ENCODE measurements around the gene POLR3B. TPM values are rescaled to one million over a fixed set of nuclear protein-coding genes. Genes with fewer than 3 reads are reported as not detected.

POLR3B gene
- total RNA-seq, 1 donor, result 18.5 TPM

GRCh38 chr12:106519607-106520021 lies 162.1 kb downstream of the POLR3B start:
- no peak overlapping the region for H3K4me3 ChIP-seq (ENCODE audit: low read depth, low read length)
- DNase-seq (ENCODE audit: low read depth), result peak; percentile 14
- TF ChIP-seq, protein P1, sequence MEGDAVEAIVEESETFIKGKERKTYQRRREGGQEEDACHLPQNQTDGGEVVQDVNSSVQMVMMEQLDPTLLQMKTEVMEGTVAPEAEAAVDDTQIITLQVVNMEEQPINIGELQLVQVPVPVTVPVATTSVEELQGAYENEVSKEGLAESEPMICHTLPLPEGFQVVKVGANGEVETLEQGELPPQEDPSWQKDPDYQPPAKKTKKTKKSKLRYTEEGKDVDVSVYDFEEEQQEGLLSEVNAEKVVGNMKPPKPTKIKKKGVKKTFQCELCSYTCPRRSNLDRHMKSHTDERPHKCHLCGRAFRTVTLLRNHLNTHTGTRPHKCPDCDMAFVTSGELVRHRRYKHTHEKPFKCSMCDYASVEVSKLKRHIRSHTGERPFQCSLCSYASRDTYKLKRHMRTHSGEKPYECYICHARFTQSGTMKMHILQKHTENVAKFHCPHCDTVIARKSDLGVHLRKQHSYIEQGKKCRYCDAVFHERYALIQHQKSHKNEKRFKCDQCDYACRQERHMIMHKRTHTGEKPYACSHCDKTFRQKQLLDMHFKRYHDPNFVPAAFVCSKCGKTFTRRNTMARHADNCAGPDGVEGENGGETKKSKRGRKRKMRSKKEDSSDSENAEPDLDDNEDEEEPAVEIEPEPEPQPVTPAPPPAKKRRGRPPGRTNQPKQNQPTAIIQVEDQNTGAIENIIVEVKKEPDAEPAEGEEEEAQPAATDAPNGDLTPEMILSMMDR (IDR thresholded peaks at IDR 0.05; ENCODE audit: insufficient read depth, low read length), result no peak

- TF ChIP-seq, protein P1 (IDR thresholded peaks at IDR 0.05; ENCODE audit: insufficient read depth, low read length), result no peak
- DNase-seq (ENCODE audit: low read depth), result no peak
- H3K4me3 ChIP-seq (ENCODE audit: low read depth, low read length), result no peak overlapping the region
Observed at GRCh38 chr12:106521901-106522300, 164.4 kb downstream of the POLR3B start.

GRCh38 chr12:106522708-106523107 lies 165.2 kb downstream of the POLR3B start:
- no peak overlapping the region for H3K4me3 ChIP-seq (ENCODE audit: low read depth, low read length)
- TF ChIP-seq, protein P1 (IDR thresholded peaks at IDR 0.05; ENCODE audit: insufficient read depth, low read length), result no peak
- DNase-seq (ENCODE audit: low read depth), result no peak

GRCh38 chr12:106527356-106527755 lies 169.8 kb downstream of the POLR3B start:
- peak; percentile 17 for DNase-seq (ENCODE audit: low read depth)
- TF ChIP-seq, protein P1 (IDR thresholded peaks at IDR 0.05; ENCODE audit: insufficient read depth, low read length), result no peak
- no peak overlapping the region for H3K4me3 ChIP-seq (ENCODE audit: low read depth, low read length)

GRCh38 chr12:106541201-106541600 lies 183.7 kb downstream of the POLR3B start:
- H3K4me3 ChIP-seq (ENCODE audit: low read depth, low read length), result no peak overlapping the region
- TF ChIP-seq, protein P1 (IDR thresholded peaks at IDR 0.05; ENCODE audit: insufficient read depth, low read length), result no peak
- no peak for DNase-seq (ENCODE audit: low read depth)

DNA sequence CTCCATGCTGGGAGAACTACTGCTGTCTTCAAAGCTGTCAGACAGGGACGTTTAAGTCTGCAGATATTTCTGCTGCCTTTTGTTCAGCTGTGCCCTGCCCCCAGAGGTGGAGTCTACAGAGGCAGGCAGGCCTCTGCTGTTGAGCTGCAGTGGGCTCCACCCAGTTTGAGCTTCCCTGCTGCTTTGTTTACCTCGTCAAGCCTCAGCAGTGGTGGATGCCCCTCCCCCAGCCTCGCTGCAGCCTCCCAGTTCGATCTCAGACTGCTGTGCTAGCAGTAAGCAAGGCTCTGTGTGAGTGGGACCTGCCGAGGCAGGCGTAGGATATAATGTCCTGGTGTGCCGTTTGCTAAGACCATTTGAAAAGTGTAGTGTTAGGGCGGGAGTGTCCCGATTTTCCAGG lies 193.9 kb downstream of the POLR3B start:
- H3K4me3 ChIP-seq (ENCODE audit: low read depth, low read length), result no peak overlapping the region
- TF ChIP-seq, protein P1 (IDR thresholded peaks at IDR 0.05; ENCODE audit: insufficient read depth, low read length), result no peak

GRCh38 chr12:106552228-106552627 lies 194.7 kb downstream of the POLR3B start:
- TF ChIP-seq, protein P1 (IDR thresholded peaks at IDR 0.05; ENCODE audit: insufficient read depth, low read length), result no peak
- DNase-seq (ENCODE audit: low read depth), result no peak
- no peak overlapping the region for H3K4me3 ChIP-seq (ENCODE audit: low read depth, low read length)

More for the DNA sequence above, 193.9 kb downstream of the POLR3B start:
- no peak for DNase-seq (ENCODE audit: low read depth)
